Measurements from ENCODE around the gene STK39. TPM values are rescaled to one million over a fixed set of nuclear protein-coding genes. Genes with fewer than 3 reads are reported as not detected.

STK39 gene
- total RNA-seq, 2 experiments from 2014 or later, result 27.3 to 28.8 TPM

DNA sequence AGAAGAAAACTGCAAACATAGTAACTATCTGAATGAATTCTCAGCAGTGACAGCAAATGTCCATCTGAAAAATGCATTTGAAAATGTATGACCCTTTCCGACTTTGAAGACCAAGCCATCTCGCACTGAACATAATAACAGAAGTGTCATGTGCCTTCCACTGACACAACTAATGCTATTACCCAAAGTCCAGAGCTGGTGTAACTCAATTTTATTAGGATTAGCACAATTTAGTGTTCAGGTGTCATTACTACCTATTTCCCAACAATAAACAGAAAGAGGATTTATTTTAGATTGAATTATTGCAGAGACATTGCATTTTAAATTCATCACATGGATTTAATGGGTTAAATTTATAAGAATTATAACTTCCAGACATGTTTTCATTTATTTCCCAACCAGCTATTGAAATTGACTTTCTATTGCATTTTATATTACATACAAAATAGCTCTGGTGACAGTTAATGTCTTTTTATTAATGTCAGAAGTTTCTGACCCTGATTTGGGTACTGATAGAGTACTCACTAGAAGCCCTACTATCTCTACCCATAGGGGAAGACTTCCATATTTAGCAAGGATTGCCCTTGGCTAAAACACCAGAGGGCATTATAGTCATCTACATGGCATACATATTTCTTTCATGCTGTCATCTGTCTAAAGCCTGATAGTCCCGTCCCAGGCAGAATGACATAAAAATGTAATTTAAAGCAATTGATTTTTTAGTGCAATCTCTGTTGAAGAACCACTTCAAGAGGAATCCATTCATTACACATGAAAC lies 7.0 kb upstream of the STK39 start:
- DNase-seq, result no peak
- H3K36me3 Mint-ChIP-seq, result no peaks in the 10 kb centered on the region
- H3K9me3 Mint-ChIP-seq, result peaks cover 9% of the 10 kb centered on the region
- no peak overlapping the region for H3K4me3 Mint-ChIP-seq
- H3K4me1 Mint-ChIP-seq, result peaks cover 2% of the 10 kb centered on the region
- POLR2A ChIA-PET, result no interaction called here
- no peak overlapping the region for H3K27ac Mint-ChIP-seq
- peaks cover 3% of the 10 kb centered on the region for H3K27me3 Mint-ChIP-seq
- no peak for ATAC-seq (ENCODE audit: low read depth)

DNA sequence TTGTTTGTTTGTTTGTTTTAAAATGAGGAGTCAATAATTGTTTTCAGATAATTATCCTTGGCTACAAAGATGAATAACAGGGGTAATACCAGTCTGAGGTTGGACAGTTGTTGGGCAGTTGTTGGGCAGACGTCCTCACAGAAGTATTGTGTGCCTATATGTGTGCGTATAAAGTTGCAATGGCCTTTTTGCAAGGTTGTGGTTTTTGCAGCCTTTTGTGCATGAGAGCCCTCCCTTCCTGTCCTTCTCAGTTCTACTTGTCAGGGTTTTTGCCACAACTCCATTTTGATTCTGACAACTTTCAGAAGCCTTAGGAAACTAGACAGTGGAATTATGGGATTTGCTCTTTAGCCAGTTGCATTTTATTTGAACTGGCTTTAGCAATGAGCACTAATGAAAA lies 6.0 kb upstream of the STK39 start:
- POLR2A ChIA-PET, result no interaction called here
- no peak overlapping the region for H3K27ac Mint-ChIP-seq
- ATAC-seq (ENCODE audit: low read depth), result no peak
- H3K9me3 Mint-ChIP-seq, result peaks cover 1% of the 10 kb centered on the region
- H3K36me3 Mint-ChIP-seq, result no peaks in the 10 kb centered on the region
- peaks cover 4% of the 10 kb centered on the region for H3K4me1 Mint-ChIP-seq
- no peak overlapping the region for H3K4me3 Mint-ChIP-seq
- peaks cover 8% of the 10 kb centered on the region for H3K27me3 Mint-ChIP-seq
- no peak for DNase-seq

DNA sequence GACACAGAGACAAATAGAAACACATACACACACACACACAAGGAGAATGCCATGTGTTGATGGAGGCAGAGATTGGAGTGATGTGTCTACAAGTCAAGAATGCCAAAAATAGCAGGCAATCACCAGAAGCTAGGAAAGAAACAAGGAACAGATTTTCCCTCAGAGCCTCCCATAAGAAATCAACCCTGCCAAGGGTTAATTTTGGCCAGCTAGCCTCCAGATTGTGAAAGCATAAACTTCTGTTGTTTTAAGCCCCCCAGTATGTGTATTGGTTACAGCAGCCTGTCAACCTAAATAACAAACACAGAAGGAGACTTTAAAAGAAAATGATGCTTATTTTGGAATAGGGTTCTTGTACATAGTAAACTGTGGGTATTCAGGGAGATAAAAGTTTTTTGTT lies 5.6 kb upstream of the STK39 start:
- ATAC-seq (ENCODE audit: low read depth) (no peak), DNase-seq (no peak)
- H3K27ac Mint-ChIP-seq, result no peak overlapping the region
- H3K27me3 Mint-ChIP-seq, result peaks cover 8% of the 10 kb centered on the region
- POLR2A ChIA-PET, result no interaction called here
- peaks cover 1% of the 10 kb centered on the region for H3K9me3 Mint-ChIP-seq
- H3K36me3 Mint-ChIP-seq, result no peaks in the 10 kb centered on the region
- no peak overlapping the region for H3K4me3 Mint-ChIP-seq
- H3K4me1 Mint-ChIP-seq, result peaks cover 8% of the 10 kb centered on the region

DNA sequence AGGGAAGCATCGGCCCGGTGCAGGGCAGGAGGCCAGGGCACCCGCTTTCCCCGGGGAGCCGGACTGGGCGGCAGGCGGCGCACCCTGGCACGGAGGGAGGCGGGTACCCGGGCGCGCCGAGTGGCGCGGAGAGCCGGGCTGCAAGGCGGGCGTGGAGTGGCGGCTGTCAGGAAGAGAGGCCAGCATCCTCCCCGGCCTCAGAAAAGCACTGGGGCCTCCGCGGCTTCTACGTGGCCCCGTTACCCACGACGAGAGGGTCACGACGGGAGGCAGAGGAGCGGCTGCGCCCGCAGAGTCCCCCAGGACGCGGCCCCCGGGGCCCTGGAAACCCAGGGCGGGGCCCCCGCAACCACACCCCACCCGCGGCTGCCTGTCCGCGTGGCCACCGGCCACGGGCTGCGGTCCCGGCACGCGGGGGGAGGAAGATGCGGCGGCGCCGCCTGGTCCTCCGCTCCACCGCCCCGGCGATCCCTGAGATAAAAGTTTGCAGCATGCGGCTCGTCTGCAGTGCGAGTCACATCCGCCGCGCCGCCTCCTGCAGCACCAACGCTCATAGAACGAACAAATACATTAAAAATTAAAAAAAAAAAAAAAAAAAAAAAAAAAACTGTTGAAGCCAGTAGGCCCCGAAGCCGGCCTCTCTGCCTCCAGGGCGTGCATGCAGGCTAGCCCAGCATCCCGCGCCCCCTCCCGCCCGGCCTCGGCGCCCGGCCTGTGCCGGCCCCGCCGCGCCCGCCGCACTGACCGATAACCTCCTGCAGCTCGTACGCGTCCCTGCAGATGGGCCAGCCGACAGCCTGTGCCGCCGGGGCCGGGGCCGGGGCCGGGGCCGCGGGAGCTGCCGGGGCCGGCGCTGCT lies 683 bp downstream of the STK39 start:
- H3K4me3 Mint-ChIP-seq, result peak overlapping the region; percentile 94
- H3K4me1 Mint-ChIP-seq, result peaks cover 29% of the 10 kb centered on the region
- DNase-seq (peak; percentile 84), ATAC-seq (ENCODE audit: low read depth) (peak; percentile 66)
- H3K9me3 Mint-ChIP-seq, result no peaks in the 10 kb centered on the region
- peaks cover 5% of the 10 kb centered on the region for H3K27me3 Mint-ChIP-seq
- H3K27ac Mint-ChIP-seq, result peak overlapping the region; percentile 97
- POLR2A ChIA-PET, result interaction anchor here (0.6 to 1.3 kb wide), 4 partner anchors 52 to 614 kb away, joined by 3 to 9 read pairs (median 4); no protein-coding TSS in a partner anchor
- peaks cover 5% of the 10 kb centered on the region for H3K36me3 Mint-ChIP-seq

DNA sequence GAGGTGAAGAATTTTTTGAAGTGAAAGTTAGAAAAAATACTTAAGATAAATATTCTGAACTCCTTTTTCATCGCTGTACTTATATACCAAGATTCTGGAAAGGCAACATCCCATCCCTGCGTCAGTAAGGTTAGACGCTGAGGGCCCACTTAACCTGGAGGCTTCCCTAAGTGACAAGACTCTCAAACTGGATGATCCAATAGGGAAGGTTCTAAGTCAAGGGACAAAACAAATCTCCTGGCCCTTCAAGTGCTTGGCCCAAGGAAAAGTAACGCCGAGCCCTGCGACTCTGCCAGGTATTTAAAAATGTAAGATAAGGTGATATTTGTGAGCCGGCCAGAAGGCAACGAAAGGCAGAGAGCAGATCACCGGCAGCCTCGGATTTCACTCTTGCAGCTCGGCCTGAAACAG lies 1.3 kb downstream of the STK39 start:
- peak overlapping the region; percentile 97 for H3K27ac Mint-ChIP-seq
- DNase-seq, result no peak

DNA sequence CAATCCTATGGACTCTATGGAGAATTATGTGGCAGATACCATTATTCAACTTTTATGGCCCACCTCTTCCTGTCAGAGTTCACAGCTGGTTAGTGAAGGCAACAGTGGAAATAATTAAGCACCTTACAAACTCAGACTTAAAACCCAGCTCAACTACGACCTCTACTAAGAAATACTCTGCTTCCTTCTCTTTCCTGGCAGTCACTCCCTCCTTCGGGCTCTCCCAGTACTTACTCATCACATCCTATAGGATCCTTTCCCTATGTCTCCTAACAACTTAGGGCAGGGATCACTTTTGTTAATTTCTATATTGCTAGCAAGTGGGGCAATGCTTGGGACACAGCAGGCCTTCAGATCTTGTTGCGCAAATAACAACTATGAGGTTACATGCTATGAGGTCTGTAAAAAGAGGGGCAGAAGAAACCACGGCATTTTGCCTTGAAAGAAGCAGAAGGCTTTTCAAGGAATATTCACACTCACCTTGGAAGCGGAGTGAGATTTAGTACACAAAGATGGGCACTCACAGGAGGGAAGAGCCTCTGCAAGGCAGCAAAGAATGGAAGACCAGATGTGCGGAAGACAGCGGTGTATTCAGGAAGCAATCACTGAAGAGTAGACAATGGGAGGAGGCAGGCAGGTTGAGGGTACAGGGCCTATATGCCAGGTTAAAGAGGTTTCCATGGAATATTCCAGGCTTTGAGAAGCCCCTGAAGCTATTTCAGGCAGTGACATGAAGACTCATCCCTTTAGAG lies 2.1 kb downstream of the STK39 start:
- Mint-ChIP-seq H3K36me3 (peaks cover 5% of the 10 kb centered on the region), H3K27ac (peak overlapping the region; percentile 44), H3K27me3 (peaks cover 5% of the 10 kb centered on the region), H3K4me1 (peaks cover 29% of the 10 kb centered on the region), H3K4me3 (peak overlapping the region; percentile 81), H3K9me3 (no peaks in the 10 kb centered on the region)
- no peak for ATAC-seq (ENCODE audit: low read depth)
- POLR2A ChIA-PET, result no interaction called here
- no peak for DNase-seq

More for the DNA sequence above, 1.3 kb downstream of the STK39 start:
- H3K4me1 Mint-ChIP-seq, result peaks cover 29% of the 10 kb centered on the region
- peak overlapping the region; percentile 94 for H3K4me3 Mint-ChIP-seq
- peaks cover 5% of the 10 kb centered on the region for H3K27me3 Mint-ChIP-seq
- peaks cover 5% of the 10 kb centered on the region for H3K36me3 Mint-ChIP-seq
- no peak for ATAC-seq (ENCODE audit: low read depth)
- no peaks in the 10 kb centered on the region for H3K9me3 Mint-ChIP-seq
- POLR2A ChIA-PET, result no interaction called here

DNA sequence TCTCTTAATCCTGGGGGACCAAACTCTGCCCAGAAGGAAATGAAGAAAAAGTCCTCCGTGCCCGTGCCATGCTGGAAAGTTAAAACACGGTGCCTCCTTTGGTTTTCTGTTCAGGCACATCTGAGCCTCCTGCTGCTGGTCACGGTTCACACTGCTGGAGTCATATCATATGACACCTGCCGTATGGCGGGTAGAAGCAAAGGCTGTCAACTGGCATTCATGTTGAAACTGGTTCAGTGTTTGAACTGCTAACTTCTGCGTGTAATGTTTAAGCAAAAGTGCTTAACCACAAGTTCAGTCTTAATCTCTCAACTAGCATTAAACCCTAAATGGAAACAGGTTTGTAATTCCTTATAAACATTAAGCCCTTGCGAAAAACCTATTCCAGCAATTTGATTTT lies 3.1 kb downstream of the STK39 start:
- H3K4me1 Mint-ChIP-seq, result peaks cover 29% of the 10 kb centered on the region
- DNase-seq (no peak), ATAC-seq (ENCODE audit: low read depth) (no peak)
- POLR2A ChIA-PET, result no interaction called here
- H3K36me3 Mint-ChIP-seq, result peaks cover 5% of the 10 kb centered on the region
- H3K27ac Mint-ChIP-seq, result no peak overlapping the region
- no peaks in the 10 kb centered on the region for H3K9me3 Mint-ChIP-seq
- peak overlapping the region; percentile 20 for H3K4me3 Mint-ChIP-seq
- peaks cover 5% of the 10 kb centered on the region for H3K27me3 Mint-ChIP-seq

DNA sequence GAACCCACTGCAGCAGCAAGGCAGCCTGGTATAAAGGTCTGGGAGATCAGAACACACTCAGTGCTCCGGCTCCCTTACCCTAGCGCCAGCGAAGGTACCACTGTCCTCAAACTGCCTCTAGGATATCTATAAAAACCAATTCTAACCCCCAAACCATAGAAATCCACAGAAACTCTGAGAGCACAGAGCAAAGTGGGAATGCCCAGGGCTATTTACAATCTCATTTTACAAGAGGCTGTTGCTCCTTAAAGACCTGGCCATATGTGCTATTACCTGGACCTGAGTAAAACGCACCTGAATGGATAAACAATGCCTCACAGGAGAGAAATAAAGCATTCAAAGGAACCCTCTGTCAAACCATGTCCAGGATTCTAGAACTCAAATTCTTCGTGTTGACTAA lies 4.3 kb downstream of the STK39 start:
- no peak overlapping the region for H3K4me3 Mint-ChIP-seq
- no peaks in the 10 kb centered on the region for H3K9me3 Mint-ChIP-seq
- peaks cover 11% of the 10 kb centered on the region for H3K36me3 Mint-ChIP-seq
- no peaks in the 10 kb centered on the region for H3K27me3 Mint-ChIP-seq
- ATAC-seq (ENCODE audit: low read depth) (no peak), DNase-seq (no peak)
- POLR2A ChIA-PET, result no interaction called here
- peaks cover 27% of the 10 kb centered on the region for H3K4me1 Mint-ChIP-seq
- H3K27ac Mint-ChIP-seq, result no peak overlapping the region

DNA sequence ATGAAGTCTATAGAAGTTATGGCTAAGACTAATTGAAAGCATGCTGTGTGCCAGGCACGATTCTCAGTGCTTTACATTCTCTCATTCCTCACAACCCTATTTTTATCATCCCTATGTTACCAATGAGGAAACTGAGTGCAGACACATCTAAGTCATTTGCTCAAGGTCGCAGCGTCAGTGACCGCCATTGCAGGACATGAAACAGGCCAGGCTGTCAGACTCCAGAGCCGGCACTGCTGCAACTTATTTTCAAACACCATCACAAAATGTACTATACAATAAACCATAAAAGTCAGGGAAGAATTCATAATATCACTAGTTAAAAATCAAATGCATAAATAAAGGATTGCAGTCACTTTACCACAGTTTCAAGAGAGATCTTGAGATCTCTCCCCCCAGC lies 5.6 kb downstream of the STK39 start:
- DNase-seq (no peak), ATAC-seq (ENCODE audit: low read depth) (no peak)
- Mint-ChIP-seq H3K27me3 (no peaks in the 10 kb centered on the region), H3K4me1 (peaks cover 29% of the 10 kb centered on the region), H3K4me3 (no peak overlapping the region), H3K27ac (no peak overlapping the region), H3K9me3 (peaks cover 3% of the 10 kb centered on the region), H3K36me3 (peaks cover 22% of the 10 kb centered on the region)
- POLR2A ChIA-PET, result no interaction called here

DNA sequence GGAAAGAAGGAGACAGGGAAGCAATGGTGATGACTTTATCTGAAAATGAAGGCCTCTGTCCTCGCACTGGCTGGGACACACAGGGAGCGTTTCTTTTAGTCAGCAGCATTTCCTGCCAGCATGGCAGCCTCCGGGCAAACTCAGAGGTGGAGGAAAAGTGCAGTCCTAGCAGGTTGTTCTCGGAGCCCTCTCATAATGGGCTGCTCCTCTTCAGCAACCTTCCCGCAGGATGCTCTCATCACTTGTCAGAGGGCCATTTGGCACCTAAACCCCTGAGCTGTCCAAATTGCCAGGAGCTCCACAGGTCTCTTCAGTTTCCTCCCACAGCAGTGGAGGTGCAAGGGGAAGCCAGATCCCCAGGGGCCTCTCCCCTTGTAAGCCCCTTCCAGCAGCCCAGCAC lies 6.2 kb downstream of the STK39 start:
- Mint-ChIP-seq H3K27ac (no peak overlapping the region), H3K36me3 (peaks cover 24% of the 10 kb centered on the region), H3K4me3 (no peak overlapping the region), H3K4me1 (peaks cover 29% of the 10 kb centered on the region), H3K9me3 (peaks cover 3% of the 10 kb centered on the region), H3K27me3 (no peaks in the 10 kb centered on the region)
- peak; percentile 40 for ATAC-seq (ENCODE audit: low read depth)
- no peak for DNase-seq
- POLR2A ChIA-PET, result no interaction called here

DNA sequence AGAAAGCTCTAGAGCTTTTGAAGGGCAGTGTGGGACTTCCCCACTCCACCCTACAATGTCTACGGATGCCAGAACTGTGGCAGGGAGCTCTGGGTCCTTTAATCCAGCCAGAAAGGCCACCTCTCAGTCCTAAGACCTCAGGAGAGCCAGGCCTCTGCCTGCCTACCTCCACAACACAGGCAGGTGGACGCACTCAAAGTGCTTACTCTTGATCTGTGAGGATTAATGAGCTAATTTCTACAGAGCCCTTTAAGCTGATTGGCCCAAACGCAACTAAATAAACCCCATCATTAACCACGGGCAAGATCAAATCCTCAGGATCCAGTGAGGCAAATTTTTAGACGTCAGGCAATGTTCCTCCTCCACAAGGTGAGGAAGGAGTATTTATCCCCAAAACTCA lies 8.1 kb downstream of the STK39 start:
- Mint-ChIP-seq H3K27me3 (no peaks in the 10 kb centered on the region), H3K27ac (no peak overlapping the region), H3K4me3 (no peak overlapping the region), H3K9me3 (peaks cover 3% of the 10 kb centered on the region), H3K36me3 (peaks cover 18% of the 10 kb centered on the region), H3K4me1 (peaks cover 22% of the 10 kb centered on the region)
- ATAC-seq (ENCODE audit: low read depth), result no peak
- POLR2A ChIA-PET, result no interaction called here
- no peak for DNase-seq

DNA sequence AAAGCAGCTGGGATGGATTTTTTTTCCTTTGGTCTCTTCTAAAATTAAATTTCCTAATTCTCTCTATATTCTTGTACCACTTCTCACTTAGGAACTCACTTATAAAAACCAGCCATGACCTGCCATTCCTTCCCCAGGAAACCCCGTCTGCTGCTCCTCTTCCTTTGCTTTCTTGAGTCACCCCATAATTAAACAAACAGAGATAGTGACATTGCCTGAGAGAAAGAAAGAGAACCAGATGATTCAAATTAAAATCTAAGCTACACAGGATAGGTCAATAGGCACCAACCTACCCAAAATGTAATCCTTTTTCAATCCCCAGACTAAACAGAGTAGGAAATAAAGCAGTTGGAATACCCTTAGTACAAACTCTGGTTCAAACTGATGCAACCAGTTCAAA lies 9.7 kb downstream of the STK39 start:
- DNase-seq, result no peak
- H3K27me3 Mint-ChIP-seq, result no peaks in the 10 kb centered on the region
- peaks cover 3% of the 10 kb centered on the region for H3K9me3 Mint-ChIP-seq
- H3K4me1 Mint-ChIP-seq, result peaks cover 14% of the 10 kb centered on the region
- no peak for ATAC-seq (ENCODE audit: low read depth)
- peaks cover 24% of the 10 kb centered on the region for H3K36me3 Mint-ChIP-seq
- POLR2A ChIA-PET, result no interaction called here
- H3K27ac Mint-ChIP-seq, result no peak overlapping the region
- H3K4me3 Mint-ChIP-seq, result no peak overlapping the region

DNA sequence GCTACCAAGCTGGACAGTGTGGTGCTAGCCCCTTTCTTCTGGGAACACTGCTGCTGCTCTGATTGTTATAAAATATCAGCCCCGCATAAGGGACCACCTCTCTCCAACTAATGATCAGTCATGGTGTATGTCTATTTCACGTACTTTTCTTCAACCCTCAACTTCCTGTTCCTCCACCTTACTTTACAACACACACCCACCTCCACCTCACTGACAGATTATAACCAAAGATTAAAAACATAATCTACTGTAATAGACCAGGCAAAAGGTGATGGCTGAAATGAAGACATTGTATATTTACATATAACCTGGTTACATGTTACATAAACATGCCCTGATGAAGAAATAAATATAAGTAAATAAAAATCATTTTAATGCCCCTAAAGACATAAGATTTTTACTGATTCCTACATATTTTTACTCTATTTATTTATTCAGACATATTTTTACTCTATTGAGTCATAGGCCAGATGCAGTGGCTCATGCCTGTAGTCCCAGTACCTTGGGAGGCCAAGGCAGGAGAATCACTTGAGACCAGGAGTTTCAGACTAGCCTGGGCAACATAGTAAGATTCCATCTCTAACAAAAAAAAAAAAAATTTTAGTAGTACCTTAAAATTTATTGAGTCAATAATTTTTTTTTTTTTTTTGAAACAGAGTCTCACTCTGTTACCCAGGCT lies 12.8 kb downstream of the STK39 start:
- no peaks in the 10 kb centered on the region for H3K27me3 Mint-ChIP-seq
- no peak for ATAC-seq (ENCODE audit: low read depth)
- peak overlapping the region; percentile 23 for H3K4me3 Mint-ChIP-seq
- H3K9me3 Mint-ChIP-seq, result peaks cover 6% of the 10 kb centered on the region
- DNase-seq, result no peak
- POLR2A ChIA-PET, result no interaction called here
- H3K36me3 Mint-ChIP-seq, result peaks cover 45% of the 10 kb centered on the region
- H3K27ac Mint-ChIP-seq, result no peak overlapping the region
- H3K4me1 Mint-ChIP-seq, result peaks cover 14% of the 10 kb centered on the region
